Spleen (tissue), 13 donors: Measurements from ENCODE around the gene SNX10. TPM values are rescaled to one million over a fixed set of nuclear protein-coding genes. Genes with fewer than 3 reads are reported as not detected.
"Not testable (repeated sequence)": the region's sequence is repeated elsewhere in the genome, so short reads cannot be mapped to it uniquely, and the experiment has no call there.

ENCODE experiments used
- DNase-seq: peaks from one replicate; pipeline ENCODE4 v3.0.0-alpha.2; 2020
- H3K27ac ChIP-seq, 8 donors: fragments of 200-600 bp; sonication (generic) in 7 of 8; 1 replicate in 4 of 8; 2 replicates in 4 of 8; pipeline versions ENCODE4 v1.5.0 to v1.8.0; 2016 to 2021; ENCODE audit warnings: inconsistent platforms in 4 of 8, mild to moderate bottlenecking in 4 of 8, moderate library complexity in 1 of 8
- H3K27me3 ChIP-seq, 7 donors: fragments of 200-600 bp; sonication (generic) in 6 of 7; replicated peaks in 1 of 7; 1 replicate in 4 of 7; 2 replicates in 3 of 7; pipeline versions ENCODE4 v1.5.0 to v1.8.0; 2016 to 2021; ENCODE audit warnings: inconsistent platforms in 3 of 7, mild to moderate bottlenecking in 1 of 7
- H3K36me3 ChIP-seq, 6 donors: fragments of 200-600 bp; sonication (generic) in 5 of 6; 1 replicate in 4 of 6; 2 replicates in 2 of 6; pipeline versions ENCODE4 v1.5.0 to v1.8.0; 2016 to 2021; ENCODE audit warnings: inconsistent platforms in 2 of 6
- H3K4me1 ChIP-seq, 6 donors: fragments of 200-600 bp; sonication (generic) in 5 of 6; 1 replicate in 3 of 6; 2 replicates in 3 of 6; pipeline versions ENCODE4 v1.5.0 to v1.8.0; 2016 to 2021; ENCODE audit warnings: inconsistent platforms in 3 of 6
- H3K4me3 ChIP-seq, 8 donors: fragments of 200-600 bp; sonication (generic) in 7 of 8; 1 replicate in 4 of 8; 2 replicates in 4 of 8; pipeline versions ENCODE4 v1.5.0 to v1.8.0; 2016 to 2021; ENCODE audit warnings: inconsistent platforms in 4 of 8, mild to moderate bottlenecking in 4 of 8, moderate library complexity in 2 of 8
- H3K9me3 ChIP-seq, 8 donors: fragments of 200-600 bp; sonication (generic) in 7 of 8; 1 replicate in 4 of 8; 2 replicates in 4 of 8; pipeline versions ENCODE4 v1.5.0 to v1.8.0; 2016 to 2021; ENCODE audit warnings: inconsistent platforms in 4 of 8
- POLR2A ChIP-seq, 3 donors: fragments of 450-650 bp; IDR thresholded peaks; one replicate each; pipeline ENCODE4 v1.5.1; 2017; ENCODE audit warnings: antibody characterized with exemption in 3 of 3, mild to moderate bottlenecking in 1 of 3
- POLR2AphosphoS5 ChIP-seq, 3 donors: sonication (generic); formaldehyde crosslinking; IDR thresholded peaks; one replicate each; pipeline ENCODE4 v1.5.1; 2017; ENCODE audit warnings: antibody characterized with exemption in 3 of 3
- WGBS, 5 donors: extraction: QIAGEN DNeasy Blood & Tissue Kit in 3 of 5; methylation state at CpG; one replicate each; pipeline versions ENCODE4 v1.1.5 to v1.1.7; 2013 to 2018; 5-methylcytosine and 5-hydroxymethylcytosine counted together
- intact Hi-C: fragments of 100-400 bp; cut with DNase I; formaldehyde crosslinking; loops from one replicate; pipeline ENCODE4 v1.15.0; 2023; ENCODE audit warnings: low total_unique reads
- long read RNA-seq, 2 donors: transcript quantifications; one replicate each; lab custom pipeline, GENCODE V29; 2026
- polyA plus RNA-seq, 3 donors: library from polyadenylated mRNA; stranded (reverse); fragments of 200-250 nt; gene quantifications; one replicate each; pipeline ENCODE4 v1.2.1, GENCODE V29; 2013
- total RNA-seq, 7 donors: library from RNA; depleted of rRNA in 3 of 7; stranded (reverse); fragments of >200 nt in 3 of 7; fragmentation: NEBNext Ultra II Directional in 4 of 7; extraction: Animal tissue kit (Norgen Biotek cat#: 25700) in 4 of 7; gene quantifications; one replicate each; pipeline versions ENCODE4 v1.1.0 to v1.2.1, GENCODE V29; 2016 to 2021
- TF ChIP-seq, protein P1 (sequence below), 11 experiments: fragments of 200-600 bp in 7 of 11; fragments of 450-650 bp in 4 of 11; sonication (generic) in 4 of 11; IDR thresholded peaks in 8 of 11; conservative IDR thresholded peaks in 3 of 11; 1 replicate in 7 of 11; 2 replicates in 4 of 11; pipeline versions ENCODE4 v1.4.0 to v1.8.0; 2016 to 2021; ENCODE audit warnings: antibody characterized with exemption in 11 of 11, inconsistent platforms in 4 of 11, mild to moderate bottlenecking in 1 of 11
- donor health status: healthy with polysubstance abuse.
- donor health status: DM: no; HTN: no; CAD: no; lungs with moderate emphysema.
- donor health status: DM: no; HTN: no; CAD: no.
- donor health status: Bipolar disorder and iron deficiency.
- donor health status: healthy.
- donor health status: DM: no; HTN: no; CAD: no.
- donor health status: DM: yes; HTN: yes; CAD: no.

The SNX10 gene, protein sequence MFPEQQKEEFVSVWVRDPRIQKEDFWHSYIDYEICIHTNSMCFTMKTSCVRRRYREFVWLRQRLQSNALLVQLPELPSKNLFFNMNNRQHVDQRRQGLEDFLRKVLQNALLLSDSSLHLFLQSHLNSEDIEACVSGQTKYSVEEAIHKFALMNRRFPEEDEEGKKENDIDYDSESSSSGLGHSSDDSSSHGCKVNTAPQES
- 10 to 100 TPM; 31.0 to 46.3 (median 42.1) TPM for total RNA-seq
- 10 to 100 TPM; 20.8 to 38.6 (median 28.6) TPM for polyA plus RNA-seq
- long read RNA-seq, donor 1, partial matches to known transcripts, result 0 of 4 reads
- long read RNA-seq, donor 1, other reads (novel, unspliced or antisense), result 0 of 4 reads
- long read RNA-seq, donor 2, transcript SNX10-201 (7 exons, 2,546 nt), result major isoform, 5 of 5 reads
- long read RNA-seq, donor 2, partial matches to known transcripts, result 0 of 5 reads
- long read RNA-seq, donor 2, other reads (novel, unspliced or antisense), result 0 of 5 reads

DNA sequence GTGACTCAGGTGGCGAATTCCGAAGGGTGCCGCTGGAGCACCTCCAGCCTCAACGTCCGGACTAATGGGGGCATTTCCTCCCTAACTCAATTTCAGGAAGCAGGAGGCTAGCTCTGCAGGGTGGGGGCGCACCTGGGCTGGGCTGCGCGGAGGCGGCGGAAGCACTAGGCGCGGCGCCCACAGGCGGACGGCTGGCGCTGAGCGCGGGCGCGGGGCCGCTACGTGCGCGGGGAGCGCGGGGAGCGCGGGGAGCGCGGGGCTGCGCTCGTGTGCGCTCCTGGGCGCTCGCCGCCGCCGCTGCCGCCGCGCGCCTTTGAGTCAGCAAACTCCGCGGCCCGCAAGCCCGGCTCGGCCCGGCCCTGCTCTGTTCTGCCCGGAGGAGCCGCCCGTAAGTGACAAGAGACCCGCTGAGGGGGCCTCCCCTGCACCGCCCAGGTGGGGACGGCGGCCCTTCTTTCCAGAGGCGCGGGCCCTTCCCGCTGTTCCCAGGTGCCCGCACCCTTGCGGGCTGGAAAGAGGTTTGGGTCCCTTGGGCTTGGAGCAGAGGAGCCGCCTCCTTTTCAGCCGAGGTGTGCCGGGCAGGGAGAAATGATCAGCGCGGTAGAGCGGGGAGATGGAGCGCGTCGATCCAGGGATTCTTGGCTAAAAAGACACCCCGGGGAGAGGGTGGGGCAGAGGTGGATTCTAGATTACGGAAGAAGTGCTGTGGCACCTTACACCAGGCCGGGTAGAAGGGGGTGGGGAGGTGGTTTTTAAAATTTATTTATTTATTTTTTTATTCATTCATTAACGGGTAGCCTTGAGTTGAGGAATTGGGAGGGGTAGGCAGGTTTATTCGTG, at the start of gene SNX10:
Gene SNX10 (plus strand): TSS at position 164 of the 840 bp plus-strand sequence. CDS start 54,581 bp downstream, outside the sequence.
- intact Hi-C loops, result no loop called here
- 1 to 3% (median 1%) methylated on average over 29 to 74 of the region's 74 CpGs for WGBS, 5 donors

DNA sequence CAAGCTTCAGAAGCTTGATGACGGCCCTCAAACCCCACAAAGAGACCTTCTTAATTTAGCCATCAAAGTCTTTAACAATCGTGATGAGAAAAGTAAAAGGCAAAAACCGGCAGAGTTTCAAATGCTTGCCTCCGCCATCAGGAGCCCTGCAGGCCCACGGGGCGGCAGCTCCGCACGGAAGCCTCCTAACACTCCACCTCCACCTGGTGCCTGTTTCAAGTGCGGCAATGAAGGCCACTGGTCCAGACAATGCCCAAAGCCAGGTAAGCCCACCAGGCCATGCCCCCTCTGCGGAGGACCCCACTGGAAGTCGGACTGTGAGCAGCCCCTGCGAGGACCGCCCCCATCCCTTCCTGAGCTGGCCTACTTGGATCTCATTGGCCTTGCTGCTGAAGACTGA, 46.5 kb upstream of the SNX10 start:
- intact Hi-C loops, result no loop called here
- no peaks in the 10 kb centered on the region for H3K36me3 ChIP-seq
- no peak overlapping the region for H3K27ac ChIP-seq
- no peak overlapping the region for H3K4me3 ChIP-seq
- H3K27me3 ChIP-seq, result peaks cover 0 to 5% (median 0%) of the 10 kb centered on the region in 7 donors
- no peak for DNase-seq
- TF ChIP-seq POLR2AphosphoS5 (IDR thresholded peaks at IDR 0.05) (no peak), POLR2A (IDR thresholded peaks at IDR 0.05) (no peak)
- TF ChIP-seq, protein P1, sequence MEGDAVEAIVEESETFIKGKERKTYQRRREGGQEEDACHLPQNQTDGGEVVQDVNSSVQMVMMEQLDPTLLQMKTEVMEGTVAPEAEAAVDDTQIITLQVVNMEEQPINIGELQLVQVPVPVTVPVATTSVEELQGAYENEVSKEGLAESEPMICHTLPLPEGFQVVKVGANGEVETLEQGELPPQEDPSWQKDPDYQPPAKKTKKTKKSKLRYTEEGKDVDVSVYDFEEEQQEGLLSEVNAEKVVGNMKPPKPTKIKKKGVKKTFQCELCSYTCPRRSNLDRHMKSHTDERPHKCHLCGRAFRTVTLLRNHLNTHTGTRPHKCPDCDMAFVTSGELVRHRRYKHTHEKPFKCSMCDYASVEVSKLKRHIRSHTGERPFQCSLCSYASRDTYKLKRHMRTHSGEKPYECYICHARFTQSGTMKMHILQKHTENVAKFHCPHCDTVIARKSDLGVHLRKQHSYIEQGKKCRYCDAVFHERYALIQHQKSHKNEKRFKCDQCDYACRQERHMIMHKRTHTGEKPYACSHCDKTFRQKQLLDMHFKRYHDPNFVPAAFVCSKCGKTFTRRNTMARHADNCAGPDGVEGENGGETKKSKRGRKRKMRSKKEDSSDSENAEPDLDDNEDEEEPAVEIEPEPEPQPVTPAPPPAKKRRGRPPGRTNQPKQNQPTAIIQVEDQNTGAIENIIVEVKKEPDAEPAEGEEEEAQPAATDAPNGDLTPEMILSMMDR (IDR thresholded peaks at IDR 0.05 in 8 of 11, conservative IDR thresholded peaks at IDR 0.05 in 3 of 11), result no peak
- no peaks in the 10 kb centered on the region for H3K9me3 ChIP-seq
- 93 to 97% (median 94%) methylated on average over 10 to 13 of the region's 13 CpGs for WGBS, 5 donors
- H3K4me1 ChIP-seq, result no peaks in the 10 kb centered on the region

More for the DNA sequence above, at the start of gene SNX10:
- H3K4me1 ChIP-seq, result peaks cover 11 to 70% (median 41%) of the 10 kb centered on the region in 6 donors
- no peaks in the 10 kb centered on the region for H3K9me3 ChIP-seq
- peak; percentile 96 for DNase-seq
- peaks cover 0 to 5% (median 0%) of the 10 kb centered on the region in 6 donors for H3K36me3 ChIP-seq
- H3K27me3 ChIP-seq, result peaks cover 0 to 3% (median 0%) of the 10 kb centered on the region in 7 donors
- peak within 1 kb of the TSS; percentile 61 to 90 (median 68) for H3K4me3 ChIP-seq
- TF ChIP-seq POLR2AphosphoS5 (IDR thresholded peaks at IDR 0.05) (peak; percentile 77 to 83 (median 82)), POLR2A (IDR thresholded peaks at IDR 0.05) (no peak)
- TF ChIP-seq, protein P1 (IDR thresholded peaks at IDR 0.05 in 8 of 11, conservative IDR thresholded peaks at IDR 0.05 in 3 of 11), result peak in 8 of 11 experiments; percentile 30 to 59 (median 46)
- peak within 1 kb of the TSS; percentile 64 to 94 (median 88) for H3K27ac ChIP-seq

DNA sequence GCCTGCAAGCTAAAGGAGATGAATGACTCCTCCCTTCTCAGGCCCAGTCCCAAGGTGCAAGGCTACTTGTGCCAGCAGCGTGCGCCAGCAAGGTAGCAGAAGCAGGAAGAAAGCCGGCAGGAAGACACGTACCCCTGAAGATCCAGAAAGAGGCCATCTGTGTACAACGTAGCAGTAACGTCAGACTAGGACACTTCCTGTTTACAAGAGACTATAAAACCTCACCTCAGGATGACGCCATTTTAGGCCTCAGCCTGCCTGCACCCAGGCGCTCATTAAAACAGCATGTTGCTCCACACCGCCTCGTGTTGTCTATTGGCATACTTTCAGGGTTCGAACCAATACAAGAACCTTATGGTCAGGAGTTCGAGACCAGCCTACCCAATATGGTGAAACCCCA, 41.4 kb upstream of the SNX10 start:
- no peak overlapping the region for H3K4me3 ChIP-seq
- no peak for DNase-seq
- WGBS, 5 donors, result 72 to 85% (median 76%) methylated on average over 12 of the region's 12 CpGs

DNA sequence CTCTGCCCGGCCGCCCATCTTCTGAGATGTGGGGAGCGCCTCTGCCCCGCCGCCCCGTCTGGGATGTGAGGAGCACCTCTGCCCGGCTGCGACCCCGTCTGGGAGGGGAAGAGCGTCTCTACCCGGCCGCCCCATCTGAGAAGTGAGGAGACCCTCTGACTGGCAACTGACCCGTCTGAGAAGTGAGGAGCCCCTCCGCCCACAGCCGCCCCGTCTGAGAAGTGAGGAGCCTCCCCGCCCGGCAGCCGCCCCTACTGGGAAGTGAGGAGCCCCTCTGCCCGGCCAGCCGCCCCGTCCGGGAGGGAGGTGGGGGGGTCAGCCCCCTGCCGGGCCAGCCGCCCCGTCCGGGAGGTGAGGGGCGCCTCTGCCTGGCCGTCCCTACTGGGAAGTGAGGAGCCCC, 29.8 kb upstream of the SNX10 start:
- H3K4me1 ChIP-seq, result not testable (repeated sequence)

More for the DNA sequence above, 41.4 kb upstream of the SNX10 start:
- intact Hi-C loops, result no loop called here
- TF ChIP-seq, protein P1 (IDR thresholded peaks at IDR 0.05 in 8 of 11, conservative IDR thresholded peaks at IDR 0.05 in 3 of 11), result no peak
- TF ChIP-seq POLR2AphosphoS5 (IDR thresholded peaks at IDR 0.05), result no peak
- Histone ChIP-seq H3K9me3 (no peaks in the 10 kb centered on the region), H3K4me1 (no peaks in the 10 kb centered on the region), H3K36me3 (no peaks in the 10 kb centered on the region), H3K27ac (no peak overlapping the region), H3K27me3 (peaks cover 0 to 5% (median 0%) of the 10 kb centered on the region in 7 donors)

More for the DNA sequence above, 29.8 kb upstream of the SNX10 start:
- 96 to 100% (median 97%) methylated on average over 3 to 28 of the region's 29 CpGs for WGBS, 5 donors
- H3K36me3 ChIP-seq, DNase-seq, intact Hi-C loops, H3K27ac ChIP-seq, H3K27me3 ChIP-seq, H3K4me3 ChIP-seq: not testable (repeated sequence)
- H3K9me3 ChIP-seq, result peaks cover 0 to 16% (median 0%) of the 10 kb centered on the region in 8 donors
